Measurements from ENCODE around the gene PAGE2. TPM values are rescaled to one million over a fixed set of nuclear protein-coding genes. Genes with fewer than 3 reads are reported as not detected.

Gene PAGE2
- total RNA-seq, 1 experiment from 2014 or later: not detected

- Histone ChIP-seq H3K9me2 (ENCODE audit: insufficient read depth) (no peaks in the 10 kb centered on the region), H3K9ac (ENCODE audit: low read length) (no peak overlapping the region), H3K4me1 (ENCODE audit: control insufficient read depth in 1 of 2, insufficient read depth in 2 of 2, low read length in 2 of 2) (no peaks in the 10 kb centered on the region), H2AFZ (ENCODE audit: low read depth, low read length, poor library complexity, severe bottlenecking) (no peak overlapping the region), H3K9me3 (ENCODE audit: control insufficient read depth in 1 of 2, insufficient read depth in 1 of 2, low read depth in 1 of 2, low read length in 2 of 2) (no peaks in the 10 kb centered on the region), H3K4me2 (ENCODE audit: low read length) (no peak overlapping the region), H3K79me2 (ENCODE audit: insufficient read depth, low read length) (no peaks in the 10 kb centered on the region), H3K36me3 (ENCODE audit: control insufficient read depth in 1 of 2, insufficient read depth in 2 of 2, low read length in 2 of 2) (no peaks in the 10 kb centered on the region), H3K4me3 (replicated peaks in 1 of 2; ENCODE audit: low read depth in 1 of 2, low read length in 2 of 2) (no peak overlapping the region), H3K27ac (ENCODE audit: low read depth, low read length) (no peak overlapping the region), H4K20me1 (ENCODE audit: insufficient read depth) (no peaks in the 10 kb centered on the region), H3K27me3 (ENCODE audit: insufficient read depth, low read length) (no peaks in the 10 kb centered on the region)
- TF ChIP-seq EZH2phosphoT487 (IDR thresholded peaks at IDR 0.05; ENCODE audit: borderline replicate concordance): no peak
- TF ChIP-seq ATF3 (IDR thresholded peaks at IDR 0.05): no peak
- TF ChIP-seq SIN3A (IDR thresholded peaks at IDR 0.05; ENCODE audit: low read depth): no peak
- no peak for TF ChIP-seq ELF1 (IDR thresholded peaks at IDR 0.05; ENCODE audit: borderline replicate concordance, low read depth)
- TF ChIP-seq REST (IDR thresholded peaks at IDR 0.05; ENCODE audit: low read depth): no peak
- TF ChIP-seq EGR1 (IDR thresholded peaks at IDR 0.05; ENCODE audit: low read depth): no peak
- TF ChIP-seq SRF (IDR thresholded peaks at IDR 0.05; ENCODE audit: low read depth): no peak
- TF ChIP-seq CTCF (IDR thresholded peaks at IDR 0.05 in 2 of 3, conservative IDR thresholded peaks at IDR 0.05 in 1 of 3; ENCODE audit: borderline replicate concordance in 1 of 3, insufficient read depth in 1 of 3, low read depth in 2 of 3, low read length in 2 of 3): no peak
- TF ChIP-seq RAD21 (IDR thresholded peaks at IDR 0.05; ENCODE audit: low read depth): no peak
- TF ChIP-seq YY1 (IDR thresholded peaks at IDR 0.05; ENCODE audit: extremely low read depth, insufficient replicate concordance, low read depth, low read length): no peak
- no peak for TF ChIP-seq SP1 (IDR thresholded peaks at IDR 0.05; ENCODE audit: low read depth)
- no peak for TF ChIP-seq TCF7L2 (IDR thresholded peaks at IDR 0.05; ENCODE audit: borderline replicate concordance, extremely low read depth, insufficient read depth, insufficient read length)
- TF ChIP-seq ZFX (IDR thresholded peaks at IDR 0.05): no peak
- TF ChIP-seq EZH2 (IDR thresholded peaks at IDR 0.05): no peak
- TF ChIP-seq JUND (IDR thresholded peaks at IDR 0.05): no peak
- no peak for TF ChIP-seq ZNF274 (IDR thresholded peaks at IDR 0.05; ENCODE audit: low read depth, low read length)
- TF ChIP-seq FOSL1 (IDR thresholded peaks at IDR 0.05; ENCODE audit: low read depth): no peak
- TF ChIP-seq CEBPB (IDR thresholded peaks at IDR 0.05; ENCODE audit: low read depth): no peak
- TF ChIP-seq POLR2A (IDR thresholded peaks at IDR 0.05; ENCODE audit: borderline replicate concordance, extremely low read depth, insufficient read depth, insufficient read length): no peak
- TF ChIP-seq POLR2AphosphoS5 (IDR thresholded peaks at IDR 0.05; ENCODE audit: low read depth, low read length): no peak
- BruUV-seq (replicated peaks): no TSS peak
- ChIA-PET POLR2A (no interaction called here), CTCF (no interaction called here), RAD21 (ENCODE audit: low non-redundant PET in 1 of 2, low total read pairs in 2 of 2, uncharacterized antibody in 2 of 2, unreplicated experiment in 2 of 2) (no interaction called here)
- intact Hi-C loops (cut with micrococcal nuclease): no loop called here
- DNase-seq (ENCODE audit: low read depth, low spot score) (no peak), ATAC-seq (no peak)
Observed at GRCh38 chrX:55072286-55072685, 16.5 kb upstream of the PAGE2 start.
